ENCODE measurements around the gene NR2C1.

- TF ChIP-seq CTCF (IDR thresholded peaks at IDR 0.05) (no peak), POLR2A (IDR thresholded peaks at IDR 0.05; ENCODE audit: low read depth) (no peak), POLR2AphosphoS5 (IDR thresholded peaks at IDR 0.05) (no peak)
Observed at GRCh38 chr12:94998326-94998725, 75.1 kb downstream of the NR2C1 start.

Measured in esophagus muscularis mucosa (tissue), 3 donors.